22Rv1 (cell line): ENCODE results near the gene LPO.

Experiments
- ZFX ChIP-seq: fragments of 450-650 bp; IDR thresholded peaks from 2 replicates; pipeline ENCODE4 v1.6.1; 2017; ENCODE audit warnings: antibody characterized with exemption, borderline replicate concordance
- TF ChIP-seq, protein P1 (sequence below): fragments of 450-650 bp; IDR thresholded peaks from 2 replicates; pipeline ENCODE4 v1.5.1; 2017; ENCODE audit warnings: mild to moderate bottlenecking

DNA sequence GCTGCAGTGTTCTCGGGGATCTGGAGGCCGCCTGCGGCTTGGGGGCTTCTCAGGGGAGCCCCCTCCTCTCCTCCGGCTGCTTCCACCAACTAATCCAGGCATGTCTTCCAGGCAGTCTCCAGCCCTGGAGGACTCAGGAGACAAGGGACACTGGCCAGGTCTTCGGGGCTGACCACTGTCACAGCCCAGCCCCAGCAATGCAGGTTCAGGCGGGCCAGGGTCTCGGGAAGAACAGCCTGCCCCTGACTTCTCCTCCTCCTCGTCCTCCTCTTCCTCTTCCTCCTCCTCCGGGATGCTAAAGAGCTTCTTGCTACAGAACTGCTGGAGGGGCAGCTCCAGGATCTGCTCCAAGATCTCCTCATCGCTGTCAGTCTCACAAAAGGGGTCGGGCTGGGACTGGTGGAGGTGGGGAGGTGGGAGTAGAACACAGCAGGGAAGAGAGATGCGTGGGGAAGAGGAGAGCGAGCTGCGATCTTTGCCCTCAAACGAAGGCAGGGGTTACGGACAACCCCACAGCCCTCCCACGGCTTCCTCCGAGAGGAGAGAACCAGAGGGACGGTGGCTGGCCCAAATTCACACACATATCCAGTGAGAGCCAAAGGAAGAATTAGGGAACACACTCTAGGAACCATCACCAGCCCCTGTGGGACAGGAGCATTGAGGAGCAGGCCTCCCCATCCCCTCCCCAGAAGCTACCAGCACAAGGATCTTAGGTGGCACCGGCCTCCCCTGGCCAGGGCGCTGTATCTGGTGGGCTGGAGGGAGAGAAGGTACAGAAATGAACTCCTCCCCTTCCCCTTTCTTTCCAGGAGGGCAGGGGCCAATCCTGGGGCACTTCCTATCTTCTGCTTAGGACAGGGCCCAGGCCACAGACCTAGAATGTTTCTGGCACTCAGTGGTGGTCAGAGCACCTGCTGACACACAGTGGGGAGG lies 70.9 kb downstream of the LPO start:
- TF ChIP-seq, protein P1, sequence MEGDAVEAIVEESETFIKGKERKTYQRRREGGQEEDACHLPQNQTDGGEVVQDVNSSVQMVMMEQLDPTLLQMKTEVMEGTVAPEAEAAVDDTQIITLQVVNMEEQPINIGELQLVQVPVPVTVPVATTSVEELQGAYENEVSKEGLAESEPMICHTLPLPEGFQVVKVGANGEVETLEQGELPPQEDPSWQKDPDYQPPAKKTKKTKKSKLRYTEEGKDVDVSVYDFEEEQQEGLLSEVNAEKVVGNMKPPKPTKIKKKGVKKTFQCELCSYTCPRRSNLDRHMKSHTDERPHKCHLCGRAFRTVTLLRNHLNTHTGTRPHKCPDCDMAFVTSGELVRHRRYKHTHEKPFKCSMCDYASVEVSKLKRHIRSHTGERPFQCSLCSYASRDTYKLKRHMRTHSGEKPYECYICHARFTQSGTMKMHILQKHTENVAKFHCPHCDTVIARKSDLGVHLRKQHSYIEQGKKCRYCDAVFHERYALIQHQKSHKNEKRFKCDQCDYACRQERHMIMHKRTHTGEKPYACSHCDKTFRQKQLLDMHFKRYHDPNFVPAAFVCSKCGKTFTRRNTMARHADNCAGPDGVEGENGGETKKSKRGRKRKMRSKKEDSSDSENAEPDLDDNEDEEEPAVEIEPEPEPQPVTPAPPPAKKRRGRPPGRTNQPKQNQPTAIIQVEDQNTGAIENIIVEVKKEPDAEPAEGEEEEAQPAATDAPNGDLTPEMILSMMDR, result no peak
- no peak for TF ChIP-seq ZFX
